ENCODE results near the gene PPP1R8. TPM values are rescaled to one million over a fixed set of nuclear protein-coding genes. Genes with fewer than 3 reads are reported as not detected.
"Not testable (repeated sequence)": the region's sequence is repeated elsewhere in the genome, so short reads cannot be mapped to it uniquely, and the experiment has no call there.

The PPP1R8 gene
- total RNA-seq = 31.4 TPM

DNA sequence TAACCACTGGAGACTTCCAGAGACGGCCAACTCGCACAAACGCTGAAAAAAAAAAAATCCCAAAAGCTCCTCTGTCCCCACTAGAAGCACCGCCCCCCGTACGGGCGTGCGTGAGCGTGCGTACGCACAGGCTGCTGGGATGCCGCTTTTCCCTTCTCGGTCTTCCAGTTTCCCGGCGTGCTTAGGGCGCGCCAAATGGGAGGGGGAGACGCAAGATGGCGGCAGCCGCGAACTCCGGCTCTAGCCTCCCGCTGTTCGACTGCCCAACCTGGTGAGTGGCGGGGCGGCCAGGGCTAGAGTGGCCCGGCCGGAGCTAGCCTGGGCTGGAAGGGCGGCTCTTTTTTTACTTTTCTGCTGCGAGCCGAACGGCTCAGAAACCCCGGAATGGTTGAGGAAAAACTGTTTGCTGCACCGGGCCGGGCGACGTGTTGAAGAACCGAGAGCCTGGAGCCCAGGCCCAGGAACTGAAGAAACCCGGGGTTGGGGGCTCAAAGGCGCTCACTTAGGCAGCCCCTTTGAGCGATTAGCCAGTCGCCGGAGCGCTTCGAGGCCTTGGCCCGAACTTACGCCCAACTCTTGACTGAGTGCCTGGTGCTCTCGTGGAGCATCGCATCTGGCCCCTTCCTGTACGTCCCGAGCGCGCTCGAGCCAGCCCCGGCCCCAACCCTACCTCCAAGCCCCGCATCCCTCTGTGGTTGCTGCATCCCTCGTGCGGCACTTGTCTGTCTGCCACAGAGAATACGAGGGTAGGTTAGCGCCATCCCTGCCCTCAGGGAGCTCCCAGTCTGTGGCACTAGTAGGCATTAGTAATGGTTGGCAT, at the start of gene PPP1R8:
TSS of gene PPP1R8 (plus strand) at position 162 of the 820 bp plus-strand sequence. CDS start at position 216, 54 bp downstream.
- H3K4me1 ChIP-seq (ENCODE audit: insufficient read depth, low read length) = peaks cover 27% of the 10 kb centered on the region
- H3K4me3 ChIP-seq (ENCODE audit: low read length) = peak within 1 kb of the TSS; percentile 70
- no peaks in the 10 kb centered on the region for H3K9me3 ChIP-seq (ENCODE audit: low read depth, low read length)
- H3K27me3 ChIP-seq (ENCODE audit: insufficient read depth, low read length) = no peaks in the 10 kb centered on the region

- Histone ChIP-seq H3K9me3 (ENCODE audit: low read depth, low read length) (no peaks in the 10 kb centered on the region), H3K4me3 (ENCODE audit: low read length) (no peak overlapping the region), H3K4me1 (ENCODE audit: insufficient read depth, low read length) (peaks cover 34% of the 10 kb centered on the region), H3K27me3 (ENCODE audit: insufficient read depth, low read length) (no peaks in the 10 kb centered on the region)
Observed at GRCh38 chr1:27782950-27783349, 47.6 kb upstream of the PPP1R8 start.

- H3K4me1 ChIP-seq (ENCODE audit: insufficient read depth, low read length) = peaks cover 30% of the 10 kb centered on the region
- no peaks in the 10 kb centered on the region for H3K27me3 ChIP-seq (ENCODE audit: insufficient read depth, low read length)
- no peaks in the 10 kb centered on the region for H3K9me3 ChIP-seq (ENCODE audit: low read depth, low read length)
- H3K4me3 ChIP-seq (ENCODE audit: low read length) = no peak overlapping the region
Observed at GRCh38 chr1:27784700-27785099, 45.9 kb upstream of the PPP1R8 start.

DNA sequence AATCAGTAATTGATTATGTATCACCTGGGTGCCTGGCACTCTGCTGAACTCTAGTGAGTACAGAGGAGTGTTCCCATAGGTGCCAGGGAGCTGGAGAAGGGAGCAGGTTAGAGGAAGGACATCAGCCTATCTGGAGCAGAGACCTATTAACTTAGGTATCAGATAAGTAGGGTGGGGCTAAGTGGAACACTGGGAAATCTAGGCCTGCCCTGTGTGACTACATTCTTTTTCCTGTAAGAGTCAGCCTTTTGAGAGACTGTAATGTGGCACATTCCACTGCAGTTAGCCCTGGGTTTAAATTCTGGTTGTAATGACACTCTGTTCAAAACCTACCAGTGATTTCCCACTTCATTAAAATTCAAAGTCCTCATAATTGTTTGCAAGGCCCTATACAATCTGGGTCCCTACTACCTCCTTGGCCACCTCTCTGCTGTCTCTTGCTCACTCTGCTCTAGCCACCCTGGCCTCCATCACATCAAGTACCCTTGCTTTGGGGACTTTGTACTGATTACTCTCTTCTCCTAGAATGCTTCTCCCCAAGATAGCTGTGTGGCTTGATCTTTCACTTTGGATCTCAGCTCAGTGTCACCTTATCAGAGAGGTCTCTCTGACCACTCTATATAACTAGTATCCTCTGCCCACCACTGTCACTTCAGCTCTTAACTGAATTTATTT, 44.7 kb upstream of the PPP1R8 start:
- Histone ChIP-seq H3K27me3 (ENCODE audit: insufficient read depth, low read length) (no peaks in the 10 kb centered on the region), H3K4me3 (ENCODE audit: low read length) (no peak overlapping the region), H3K9me3 (ENCODE audit: low read depth, low read length) (no peaks in the 10 kb centered on the region), H3K4me1 (ENCODE audit: insufficient read depth, low read length) (peaks cover 27% of the 10 kb centered on the region)

GRCh38 chr1:27787895-27788294, 42.7 kb upstream of the PPP1R8 start:
- Histone ChIP-seq H3K27me3 (ENCODE audit: insufficient read depth, low read length) (no peaks in the 10 kb centered on the region), H3K4me1 (ENCODE audit: insufficient read depth, low read length) (peaks cover 22% of the 10 kb centered on the region), H3K9me3 (ENCODE audit: low read depth, low read length) (no peaks in the 10 kb centered on the region), H3K4me3 (ENCODE audit: low read length) (no peak overlapping the region)

DNA sequence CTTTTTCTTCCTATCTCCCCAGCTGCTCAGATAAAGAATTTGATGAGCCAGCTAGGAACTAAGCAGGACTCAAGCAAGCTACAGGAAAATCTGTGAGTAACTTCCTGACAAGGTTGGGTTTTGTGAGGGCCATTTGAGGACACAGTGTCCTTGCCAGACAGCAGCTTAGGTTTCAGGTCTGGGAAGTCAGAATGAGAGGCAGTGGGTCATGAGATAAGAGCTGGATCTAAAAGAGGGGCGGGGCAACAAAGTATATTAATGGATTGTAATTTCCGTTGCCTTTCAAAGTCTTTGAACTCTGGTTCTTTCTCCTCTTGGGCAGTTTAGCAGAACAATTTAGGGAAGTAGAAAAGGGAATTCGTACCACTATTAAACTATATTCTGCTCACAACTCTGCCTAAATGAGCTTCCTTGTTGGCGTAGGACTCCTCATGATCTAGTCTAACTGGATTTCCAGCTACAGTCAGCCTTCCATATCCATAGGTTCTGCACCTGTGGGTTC, 41.0 kb upstream of the PPP1R8 start:
- Histone ChIP-seq H3K4me3 (ENCODE audit: low read length) (no peak overlapping the region), H3K9me3 (ENCODE audit: low read depth, low read length) (no peaks in the 10 kb centered on the region), H3K27me3 (ENCODE audit: insufficient read depth, low read length) (no peaks in the 10 kb centered on the region)

GRCh38 chr1:27790270-27790669, 40.3 kb upstream of the PPP1R8 start:
- H3K4me3 ChIP-seq (ENCODE audit: low read length); H3K27me3 ChIP-seq (ENCODE audit: insufficient read depth, low read length); H3K9me3 ChIP-seq (ENCODE audit: low read depth, low read length): not testable (repeated sequence)
- peaks cover 22% of the 10 kb centered on the region for H3K4me1 ChIP-seq (ENCODE audit: insufficient read depth, low read length)

More for the DNA sequence above, 41.0 kb upstream of the PPP1R8 start:
- H3K4me1 ChIP-seq (ENCODE audit: insufficient read depth, low read length) = peaks cover 22% of the 10 kb centered on the region

DNA sequence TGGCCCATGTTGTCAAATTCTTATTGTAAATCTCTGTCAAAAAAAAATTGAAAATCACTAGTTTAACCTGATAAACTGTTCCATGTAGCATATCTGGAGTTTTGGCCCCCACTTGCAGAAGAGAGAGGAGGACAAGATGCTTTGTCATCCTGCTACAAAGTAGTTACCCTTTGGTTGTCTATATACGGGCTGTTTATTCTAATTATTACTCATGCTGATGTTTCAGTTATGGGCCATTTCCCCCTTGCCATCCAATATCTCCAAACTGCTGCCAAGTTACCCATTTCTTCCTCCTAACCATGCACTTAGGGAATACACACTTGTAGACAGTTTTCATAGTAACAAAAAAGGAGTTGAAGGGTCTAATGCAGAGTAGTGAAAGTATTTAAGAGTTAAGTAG, 35.0 kb upstream of the PPP1R8 start:
- Histone ChIP-seq H3K4me3 (ENCODE audit: low read length) (no peak overlapping the region), H3K4me1 (ENCODE audit: insufficient read depth, low read length) (peaks cover under 1% of the 10 kb centered on the region)

DNA sequence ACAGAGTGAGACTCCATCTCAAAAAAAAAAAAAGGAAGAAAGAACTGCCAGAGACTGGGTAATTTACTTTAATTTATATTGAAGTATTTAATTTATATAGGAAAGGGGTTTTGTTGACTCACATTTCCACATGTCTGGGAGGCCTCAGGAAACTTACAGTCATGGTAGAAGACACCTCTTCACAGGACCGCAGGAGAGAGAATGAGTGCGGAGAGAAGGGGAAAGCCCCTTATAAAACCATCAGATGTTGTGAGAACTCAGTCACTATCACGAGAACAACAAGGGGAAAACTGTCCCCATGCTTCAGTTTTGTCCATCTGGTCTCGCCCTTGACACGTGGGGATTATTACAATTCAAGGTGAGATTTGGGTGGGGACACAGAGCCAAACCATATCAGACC, 25.8 kb upstream of the PPP1R8 start:
- no peak overlapping the region for H3K4me3 ChIP-seq (ENCODE audit: low read length)
- no peaks in the 10 kb centered on the region for H3K27me3 ChIP-seq (ENCODE audit: insufficient read depth, low read length)
- no peaks in the 10 kb centered on the region for H3K4me1 ChIP-seq (ENCODE audit: insufficient read depth, low read length)
- H3K9me3 ChIP-seq (ENCODE audit: low read depth, low read length) = no peaks in the 10 kb centered on the region

More for the DNA sequence above, 35.0 kb upstream of the PPP1R8 start:
- Histone ChIP-seq H3K27me3 (ENCODE audit: insufficient read depth, low read length) (no peaks in the 10 kb centered on the region), H3K9me3 (ENCODE audit: low read depth, low read length) (no peaks in the 10 kb centered on the region)

GRCh38 chr1:27806758-27807157, 23.8 kb upstream of the PPP1R8 start:
- Histone ChIP-seq H3K4me1 (ENCODE audit: insufficient read depth, low read length) (no peaks in the 10 kb centered on the region), H3K27me3 (ENCODE audit: insufficient read depth, low read length) (no peaks in the 10 kb centered on the region), H3K4me3 (ENCODE audit: low read length) (no peak overlapping the region), H3K9me3 (ENCODE audit: low read depth, low read length) (no peaks in the 10 kb centered on the region)

DNA sequence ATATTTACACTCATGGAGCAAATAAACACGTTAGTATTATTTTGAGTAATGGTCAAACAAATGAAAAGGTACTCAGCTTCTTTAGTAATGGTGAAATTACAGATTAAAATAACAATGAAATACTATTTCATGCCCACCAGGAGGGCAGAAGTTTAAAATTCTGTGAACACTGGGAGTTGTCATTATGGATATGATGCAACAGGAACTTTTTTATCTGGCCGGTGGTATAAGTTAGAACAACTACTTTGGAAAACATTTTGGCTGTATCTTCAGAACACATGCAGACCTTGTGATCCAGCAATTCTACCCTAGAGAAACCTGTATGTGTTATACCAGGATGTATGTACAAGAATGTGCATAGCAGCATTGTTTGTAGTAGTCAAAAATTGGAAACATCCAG, 23.2 kb upstream of the PPP1R8 start:
- H3K4me3 ChIP-seq (ENCODE audit: low read length) = no peak overlapping the region
- H3K9me3 ChIP-seq (ENCODE audit: low read depth, low read length) = no peaks in the 10 kb centered on the region
- H3K27me3 ChIP-seq (ENCODE audit: insufficient read depth, low read length) = no peaks in the 10 kb centered on the region
- H3K4me1 ChIP-seq (ENCODE audit: insufficient read depth, low read length) = no peaks in the 10 kb centered on the region

GRCh38 chr1:27808131-27808530, 22.5 kb upstream of the PPP1R8 start:
- H3K27me3 ChIP-seq (ENCODE audit: insufficient read depth, low read length); H3K4me3 ChIP-seq (ENCODE audit: low read length); H3K4me1 ChIP-seq (ENCODE audit: insufficient read depth, low read length); H3K9me3 ChIP-seq (ENCODE audit: low read depth, low read length): not testable (repeated sequence)

- no peak overlapping the region for H3K4me3 ChIP-seq (ENCODE audit: low read length)
- H3K4me1 ChIP-seq (ENCODE audit: insufficient read depth, low read length) = no peaks in the 10 kb centered on the region
- no peaks in the 10 kb centered on the region for H3K27me3 ChIP-seq (ENCODE audit: insufficient read depth, low read length)
- no peaks in the 10 kb centered on the region for H3K9me3 ChIP-seq (ENCODE audit: low read depth, low read length)
Observed at GRCh38 chr1:27809883-27810282, 20.7 kb upstream of the PPP1R8 start.

DNA sequence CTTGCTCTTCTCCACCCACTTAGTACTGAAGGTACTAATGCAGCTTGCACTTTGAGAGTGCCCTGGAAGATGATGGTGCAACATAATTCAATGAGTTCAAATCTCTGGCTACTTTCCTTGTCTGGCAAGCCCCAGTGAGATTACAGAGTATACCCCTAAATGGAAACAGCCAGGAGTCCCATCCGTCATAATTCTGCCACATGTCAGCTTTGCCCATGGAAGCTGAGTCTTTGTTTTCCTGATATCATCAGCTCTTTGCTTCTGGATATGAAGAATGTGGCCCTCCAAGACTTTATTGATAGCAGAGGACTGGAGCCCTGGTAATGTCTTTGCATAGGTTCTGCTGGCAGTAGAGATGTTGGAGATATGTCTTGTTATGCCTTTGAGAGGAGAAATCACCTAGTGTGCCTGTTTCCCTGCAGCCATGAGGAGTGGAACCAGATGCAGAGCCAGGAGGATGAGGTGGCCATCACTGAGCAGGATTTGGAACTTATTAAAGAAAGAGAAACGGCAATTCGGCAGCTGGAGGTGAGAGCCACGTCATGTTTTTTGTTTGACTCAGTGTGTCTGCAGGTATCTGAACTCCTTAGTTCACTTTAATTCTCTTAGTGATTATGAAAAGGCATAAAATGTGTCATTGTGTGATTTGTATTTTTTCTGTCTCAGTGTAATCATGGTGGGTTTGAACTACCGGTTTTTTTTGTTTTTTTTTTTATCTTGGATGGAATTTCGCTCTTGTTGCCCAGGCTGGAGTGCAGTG, 18.7 kb upstream of the PPP1R8 start:
- no peaks in the 10 kb centered on the region for H3K27me3 ChIP-seq (ENCODE audit: insufficient read depth, low read length)
- H3K4me1 ChIP-seq (ENCODE audit: insufficient read depth, low read length) = no peaks in the 10 kb centered on the region
- H3K4me3 ChIP-seq (ENCODE audit: low read length) = no peak overlapping the region
- H3K9me3 ChIP-seq (ENCODE audit: low read depth, low read length) = no peaks in the 10 kb centered on the region
